ENCODE results near the gene ABTB2.

ABTB2 gene

DNA sequence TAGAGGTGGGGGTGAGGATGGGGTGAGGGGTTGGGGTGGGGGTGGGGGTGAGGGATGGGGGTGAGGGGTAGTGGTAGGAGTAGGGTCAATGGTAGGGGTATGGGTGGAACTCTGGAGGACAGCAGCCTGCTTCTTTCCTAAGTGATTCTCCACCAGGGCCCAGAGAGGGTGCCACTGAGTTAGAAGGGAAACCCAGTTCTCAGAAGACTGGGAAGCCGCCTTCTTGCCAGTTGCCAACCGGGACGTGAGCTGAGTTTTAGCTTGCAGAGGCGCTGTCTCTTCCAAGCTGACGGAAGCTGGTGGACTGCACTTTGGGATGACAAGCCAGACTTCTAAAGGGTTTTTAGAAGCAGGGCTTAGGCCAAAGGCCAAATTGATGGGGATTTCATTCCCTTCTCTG, 148.0 kb downstream of the ABTB2 start:
- Histone ChIP-seq H3K9ac (ENCODE audit: low read depth, low read length) (no peak overlapping the region), H3K9me3 (ENCODE audit: control insufficient read depth, insufficient read depth, low read length) (no peaks in the 10 kb centered on the region), H3K27me3 (ENCODE audit: control insufficient read depth, insufficient read depth, low read length) (no peaks in the 10 kb centered on the region), H3K4me3 (ENCODE audit: low read depth, low read length) (no peak overlapping the region), H3K36me3 (ENCODE audit: control insufficient read depth, insufficient read depth, low read length) (no peaks in the 10 kb centered on the region), H3K4me1 (ENCODE audit: control insufficient read depth, insufficient read depth, low read length) (peaks cover 14% of the 10 kb centered on the region)

DNA sequence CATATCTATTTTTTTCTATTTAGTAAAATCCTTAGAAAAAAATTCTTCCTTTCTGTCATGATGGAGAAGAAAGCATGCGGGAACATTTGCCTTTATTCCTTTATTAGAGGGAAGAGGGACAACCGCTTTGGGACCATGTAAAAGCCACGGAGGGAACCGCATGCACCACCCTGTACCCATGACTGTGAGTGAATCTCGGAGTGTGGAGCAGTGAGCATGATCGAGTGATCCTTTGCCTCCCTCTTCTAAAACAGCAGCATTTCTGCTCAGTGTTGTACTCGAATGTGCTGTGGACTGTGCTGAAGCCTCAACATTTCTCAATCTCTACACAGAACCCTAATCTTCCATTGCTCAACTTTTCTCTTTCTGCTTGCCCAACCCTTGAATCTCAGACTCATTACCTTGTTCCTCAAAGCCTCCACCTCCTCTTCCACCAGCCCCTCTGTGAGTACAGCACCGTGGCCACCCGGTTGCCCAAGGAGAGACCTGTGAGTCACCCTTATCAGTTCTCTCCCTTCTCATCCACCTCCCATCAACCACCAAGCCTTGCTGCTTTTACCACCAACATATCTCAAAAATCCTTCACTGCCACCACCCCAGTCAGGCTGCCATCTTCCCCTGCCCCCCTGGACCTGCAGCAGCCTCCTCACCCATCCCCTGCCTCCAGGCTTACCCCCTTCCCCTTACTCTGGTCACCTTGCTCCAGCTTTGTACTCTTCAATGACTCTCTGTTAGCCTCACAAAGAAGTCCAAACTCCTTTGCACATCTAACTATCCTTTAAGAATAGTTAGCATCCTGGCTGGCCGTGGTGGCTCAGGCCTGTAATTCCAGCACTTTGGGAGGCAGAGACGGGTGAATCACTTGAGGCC, 149.3 kb downstream of the ABTB2 start:
- Histone ChIP-seq H3K9me3 (ENCODE audit: control insufficient read depth, insufficient read depth, low read length) (no peaks in the 10 kb centered on the region), H3K4me1 (ENCODE audit: control insufficient read depth, insufficient read depth, low read length) (peaks cover 18% of the 10 kb centered on the region), H3K4me3 (ENCODE audit: low read depth, low read length) (no peak overlapping the region), H3K9ac (ENCODE audit: low read depth, low read length) (no peak overlapping the region), H3K36me3 (ENCODE audit: control insufficient read depth, insufficient read depth, low read length) (no peaks in the 10 kb centered on the region), H3K27me3 (ENCODE audit: control insufficient read depth, insufficient read depth, low read length) (no peaks in the 10 kb centered on the region)

DNA sequence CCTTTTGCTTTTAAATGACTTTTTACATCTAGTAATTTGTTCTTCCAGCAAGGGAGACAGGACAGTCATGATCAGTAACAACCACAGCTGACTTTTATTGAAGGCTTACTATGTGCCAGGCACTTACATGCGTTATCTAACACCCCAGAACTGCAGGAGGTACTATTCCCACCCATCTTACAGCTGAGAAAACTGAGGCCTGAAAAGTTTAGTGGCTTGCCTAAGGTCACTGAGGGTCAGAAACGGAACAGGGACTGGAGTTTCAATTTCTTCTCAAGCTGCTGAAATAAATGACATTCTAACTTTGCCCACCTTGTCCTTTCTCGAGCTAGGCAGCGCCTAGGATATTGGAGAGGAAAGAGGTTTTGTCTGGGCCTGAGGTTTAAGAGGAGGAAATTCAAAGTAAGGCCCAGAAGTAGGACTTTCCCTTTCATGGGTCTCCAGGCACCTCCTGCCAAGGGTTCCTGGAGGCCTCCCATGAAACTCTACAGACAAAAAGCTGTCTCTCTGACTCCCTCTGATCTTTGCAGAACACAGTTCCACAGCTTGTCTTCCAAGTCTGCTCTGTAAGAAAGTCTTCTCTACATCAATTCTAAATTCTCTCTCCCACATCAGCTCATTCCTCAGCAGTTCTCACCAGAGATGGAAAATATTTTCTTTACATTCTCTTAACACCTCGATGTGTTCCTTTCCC, 150.2 kb downstream of the ABTB2 start:
- Histone ChIP-seq H3K9me3 (ENCODE audit: control insufficient read depth, insufficient read depth, low read length) (no peaks in the 10 kb centered on the region), H3K9ac (ENCODE audit: low read depth, low read length) (peak overlapping the region; percentile 12), H3K36me3 (ENCODE audit: control insufficient read depth, insufficient read depth, low read length) (no peaks in the 10 kb centered on the region), H3K27me3 (ENCODE audit: control insufficient read depth, insufficient read depth, low read length) (no peaks in the 10 kb centered on the region), H3K4me1 (ENCODE audit: control insufficient read depth, insufficient read depth, low read length) (peaks cover 19% of the 10 kb centered on the region), H3K4me3 (ENCODE audit: low read depth, low read length) (no peak overlapping the region)

GRCh38 chr11:34206407-34207300, 151.2 kb downstream of the ABTB2 start:
- Histone ChIP-seq H3K9me3 (ENCODE audit: control insufficient read depth, insufficient read depth, low read length) (no peaks in the 10 kb centered on the region), H3K9ac (ENCODE audit: low read depth, low read length) (peak overlapping the region; percentile 12), H3K27me3 (ENCODE audit: control insufficient read depth, insufficient read depth, low read length) (no peaks in the 10 kb centered on the region), H3K4me3 (ENCODE audit: low read depth, low read length) (no peak overlapping the region), H3K4me1 (ENCODE audit: control insufficient read depth, insufficient read depth, low read length) (peaks cover 19% of the 10 kb centered on the region), H3K36me3 (ENCODE audit: control insufficient read depth, insufficient read depth, low read length) (no peaks in the 10 kb centered on the region)

GRCh38 chr11:34205326-34206035, 152.3 kb downstream of the ABTB2 start:
- Histone ChIP-seq H3K36me3 (ENCODE audit: control insufficient read depth, insufficient read depth, low read length) (no peaks in the 10 kb centered on the region), H3K4me3 (ENCODE audit: low read depth, low read length) (no peak overlapping the region), H3K4me1 (ENCODE audit: control insufficient read depth, insufficient read depth, low read length) (peaks cover 19% of the 10 kb centered on the region), H3K27me3 (ENCODE audit: control insufficient read depth, insufficient read depth, low read length) (no peaks in the 10 kb centered on the region), H3K9me3 (ENCODE audit: control insufficient read depth, insufficient read depth, low read length) (no peaks in the 10 kb centered on the region), H3K9ac (ENCODE audit: low read depth, low read length) (no peak overlapping the region)

DNA sequence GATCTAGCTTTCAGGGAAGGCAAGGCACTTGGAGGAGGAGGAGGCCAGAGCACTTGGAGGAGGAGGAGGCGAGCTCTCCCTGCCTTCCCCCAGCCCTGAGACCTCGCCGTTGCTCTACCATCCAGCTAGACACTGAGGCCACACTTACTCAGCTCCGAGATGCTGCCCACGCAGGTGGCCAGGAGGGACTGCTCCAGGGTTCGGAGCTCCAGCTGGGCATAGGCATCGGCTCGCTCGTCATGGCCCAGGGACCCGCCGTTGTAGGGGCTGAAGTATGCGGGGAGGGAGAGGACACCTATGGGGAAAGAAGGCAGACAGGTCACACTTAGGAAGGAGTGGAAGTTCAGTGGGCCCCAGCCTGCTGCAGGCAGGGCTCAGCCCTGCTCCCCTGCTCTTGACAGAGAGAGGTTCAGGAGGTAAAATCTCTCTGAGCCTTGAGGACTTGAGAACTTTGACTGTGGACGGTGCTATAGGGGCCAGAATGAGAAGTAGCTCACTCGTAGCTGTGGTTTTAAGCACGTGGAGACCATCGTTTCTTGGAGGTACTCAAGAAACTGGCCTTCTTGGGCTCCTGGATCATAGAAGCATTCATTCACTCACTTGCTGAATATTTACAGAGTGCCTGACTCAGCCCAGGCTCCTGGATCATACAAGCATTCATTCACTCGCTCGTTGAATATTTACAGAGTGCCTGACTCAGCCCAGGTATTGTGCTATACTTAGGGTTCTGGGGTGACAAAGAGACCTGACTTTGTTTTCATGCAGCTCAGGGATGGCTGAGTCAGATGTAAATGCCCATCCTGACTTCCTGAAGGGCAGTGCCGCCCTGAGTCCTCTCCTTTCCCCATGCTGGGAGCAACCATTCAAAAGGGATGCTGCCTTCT, 153.2 kb downstream of the ABTB2 start:
- H3K27me3 ChIP-seq (ENCODE audit: control insufficient read depth, insufficient read depth, low read length), result no peaks in the 10 kb centered on the region
- no peak overlapping the region for H3K9ac ChIP-seq (ENCODE audit: low read depth, low read length)
- no peaks in the 10 kb centered on the region for H3K36me3 ChIP-seq (ENCODE audit: control insufficient read depth, insufficient read depth, low read length)
- no peaks in the 10 kb centered on the region for H3K9me3 ChIP-seq (ENCODE audit: control insufficient read depth, insufficient read depth, low read length)
- H3K4me3 ChIP-seq (ENCODE audit: low read depth, low read length), result no peak overlapping the region
- H3K4me1 ChIP-seq (ENCODE audit: control insufficient read depth, insufficient read depth, low read length), result peaks cover 19% of the 10 kb centered on the region

DNA sequence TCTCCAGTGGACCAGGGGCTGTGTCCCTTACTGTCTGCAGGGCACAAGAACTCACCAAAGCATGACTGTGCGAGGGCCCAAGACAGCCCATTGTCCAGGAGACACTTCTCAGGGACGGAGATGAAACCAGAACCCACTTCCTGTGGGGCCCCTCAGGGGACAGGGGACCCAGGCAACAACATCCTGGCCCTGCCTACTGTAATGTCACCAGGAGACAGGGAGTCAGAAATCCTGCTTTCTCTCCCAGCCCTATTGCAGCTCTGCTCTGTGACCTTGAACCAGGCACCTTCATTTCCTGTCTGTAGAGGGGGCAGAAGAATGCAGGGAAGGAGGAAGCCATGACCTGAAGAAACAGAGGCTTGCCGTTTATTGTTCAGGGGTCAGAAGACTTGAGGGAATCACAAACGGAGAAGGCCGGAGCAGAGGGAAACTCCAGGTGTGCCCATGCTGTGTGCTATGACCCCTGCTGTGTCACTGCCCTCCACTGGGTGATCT, 154.4 kb downstream of the ABTB2 start:
- Histone ChIP-seq H3K27me3 (ENCODE audit: control insufficient read depth, insufficient read depth, low read length) (no peaks in the 10 kb centered on the region), H3K36me3 (ENCODE audit: control insufficient read depth, insufficient read depth, low read length) (no peaks in the 10 kb centered on the region), H3K4me1 (ENCODE audit: control insufficient read depth, insufficient read depth, low read length) (peaks cover 19% of the 10 kb centered on the region), H3K9ac (ENCODE audit: low read depth, low read length) (no peak overlapping the region), H3K9me3 (ENCODE audit: control insufficient read depth, insufficient read depth, low read length) (no peaks in the 10 kb centered on the region), H3K4me3 (ENCODE audit: low read depth, low read length) (no peak overlapping the region)

GRCh38 chr11:34201129-34201528, 156.7 kb downstream of the ABTB2 start:
- H3K36me3 ChIP-seq (ENCODE audit: control insufficient read depth, insufficient read depth, low read length), result peaks cover 5% of the 10 kb centered on the region
- H3K4me1 ChIP-seq (ENCODE audit: control insufficient read depth, insufficient read depth, low read length), result peaks cover 11% of the 10 kb centered on the region
- H3K4me3 ChIP-seq (ENCODE audit: low read depth, low read length), result no peak overlapping the region
- H3K9ac ChIP-seq (ENCODE audit: low read depth, low read length), result no peak overlapping the region
- H3K27me3 ChIP-seq (ENCODE audit: control insufficient read depth, insufficient read depth, low read length), result no peaks in the 10 kb centered on the region
- H3K9me3 ChIP-seq (ENCODE audit: control insufficient read depth, insufficient read depth, low read length), result no peaks in the 10 kb centered on the region

GRCh38 chr11:34199525-34199924, 158.3 kb downstream of the ABTB2 start:
- Histone ChIP-seq H3K27me3 (ENCODE audit: control insufficient read depth, insufficient read depth, low read length) (no peaks in the 10 kb centered on the region), H3K4me1 (ENCODE audit: control insufficient read depth, insufficient read depth, low read length) (peaks cover 3% of the 10 kb centered on the region), H3K9ac (ENCODE audit: low read depth, low read length) (no peak overlapping the region), H3K9me3 (ENCODE audit: control insufficient read depth, insufficient read depth, low read length) (no peaks in the 10 kb centered on the region), H3K4me3 (ENCODE audit: low read depth, low read length) (no peak overlapping the region), H3K36me3 (ENCODE audit: control insufficient read depth, insufficient read depth, low read length) (peaks cover 5% of the 10 kb centered on the region)

GRCh38 chr11:34198523-34198922, 159.3 kb downstream of the ABTB2 start:
- H3K4me1 ChIP-seq (ENCODE audit: control insufficient read depth, insufficient read depth, low read length), result peaks cover 1% of the 10 kb centered on the region
- H3K27me3 ChIP-seq (ENCODE audit: control insufficient read depth, insufficient read depth, low read length), result no peaks in the 10 kb centered on the region
- H3K9ac ChIP-seq (ENCODE audit: low read depth, low read length), result no peak overlapping the region
- no peak overlapping the region for H3K4me3 ChIP-seq (ENCODE audit: low read depth, low read length)
- no peaks in the 10 kb centered on the region for H3K9me3 ChIP-seq (ENCODE audit: control insufficient read depth, insufficient read depth, low read length)
- H3K36me3 ChIP-seq (ENCODE audit: control insufficient read depth, insufficient read depth, low read length), result peaks cover 5% of the 10 kb centered on the region
